HG02938 (cell line): ENCODE data around the gene PCBP1.
"Not testable (repeated sequence)": the region's sequence is repeated elsewhere in the genome, so short reads cannot be mapped to it uniquely, and the experiment has no call there.

Source experiments
- ATAC-seq: cut with Tn5 transposase; IDR thresholded peaks from one replicate; pipeline ENCODE4 v1.9.1; 2021; ENCODE audit warnings: mild to moderate bottlenecking, moderate library complexity; ENCODE audit not compliant: unreplicated experiment

The PCBP1 gene

DNA sequence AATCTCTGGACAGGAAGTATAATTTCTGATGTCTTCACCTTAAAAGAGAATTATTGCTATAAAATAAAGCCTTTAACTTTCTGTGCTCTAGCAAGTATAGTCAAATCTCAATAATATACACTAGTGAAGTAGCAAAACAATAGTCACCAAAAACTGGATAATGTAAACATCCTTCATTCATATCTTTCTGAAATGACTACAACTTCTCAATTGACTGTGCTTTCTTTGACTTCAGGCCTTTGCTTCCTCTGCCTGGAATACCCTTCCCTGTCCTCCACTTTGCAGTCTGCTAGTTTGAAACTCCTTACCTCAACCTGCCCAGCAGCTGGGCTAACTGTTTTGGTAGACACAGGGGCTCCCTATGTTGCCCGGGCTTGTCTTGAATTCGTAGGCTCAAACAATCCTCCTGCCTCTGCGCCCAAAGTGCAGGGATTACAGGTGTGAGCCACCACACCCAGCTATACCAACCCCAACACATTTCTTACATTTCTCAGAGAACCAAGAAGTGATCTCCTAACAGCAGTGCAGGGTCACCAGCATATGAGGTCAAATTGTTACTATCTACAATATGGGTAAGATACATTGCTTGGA, 6.6 kb upstream of the PCBP1 start:
- ATAC-seq, result no peak

DNA sequence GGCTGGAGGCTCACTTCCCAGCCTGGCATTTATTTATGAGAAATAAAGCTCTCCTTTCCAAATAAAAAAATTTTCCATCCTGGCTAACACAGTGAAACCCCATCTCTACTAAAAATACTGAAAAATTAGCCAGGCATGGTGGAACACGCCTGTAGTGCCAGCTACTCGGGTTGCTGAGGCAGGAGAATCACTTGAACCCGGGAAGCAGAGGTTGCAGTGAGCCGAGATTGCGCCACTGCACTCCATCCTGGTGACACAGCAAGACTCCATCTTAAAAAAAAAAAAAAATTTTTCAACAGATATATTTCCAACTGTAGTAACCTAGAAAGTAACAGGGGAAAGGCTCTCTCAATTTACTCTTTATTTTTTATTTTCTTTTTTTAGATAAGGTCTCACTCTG, 6.1 kb upstream of the PCBP1 start:
- ATAC-seq, result no peak

DNA sequence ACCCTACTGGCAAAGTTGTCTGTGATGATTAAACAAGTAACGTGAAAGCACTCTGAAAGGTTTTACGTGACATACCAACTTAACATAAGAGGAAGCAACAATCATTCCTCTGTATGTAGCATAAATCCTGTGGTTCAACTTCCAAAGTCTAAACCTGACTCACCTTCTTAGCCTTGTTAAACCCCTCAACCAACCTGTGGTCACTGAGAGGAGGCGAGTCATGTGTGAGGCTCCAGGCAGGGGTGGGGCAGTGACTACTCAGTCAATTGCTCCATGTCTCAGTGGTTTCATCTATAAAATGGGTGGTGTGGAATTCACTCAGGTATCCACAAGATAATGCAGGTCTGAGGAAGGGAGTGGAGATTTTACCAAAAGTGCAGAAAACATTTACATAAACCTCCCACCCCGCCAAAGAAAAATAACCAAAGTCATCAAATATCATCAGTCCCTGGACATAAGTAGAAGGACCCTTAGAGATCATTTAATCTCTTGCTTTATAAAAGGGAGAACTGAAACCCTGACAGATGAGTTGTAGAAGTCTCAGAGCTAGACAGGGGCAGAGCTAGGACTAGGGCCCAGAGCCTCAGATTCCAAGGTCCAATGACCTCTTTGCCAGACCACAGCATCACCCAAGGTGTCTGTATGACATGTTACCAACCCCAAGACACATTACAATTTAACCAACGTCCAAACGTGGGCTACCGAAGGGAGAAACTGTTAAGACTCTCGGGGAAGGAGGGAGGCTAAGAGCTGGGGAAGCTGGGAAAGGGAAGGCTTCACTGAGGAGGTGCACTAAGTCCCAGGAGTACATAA, 3.7 kb upstream of the PCBP1 start:
- ATAC-seq, result peak; percentile 35

DNA sequence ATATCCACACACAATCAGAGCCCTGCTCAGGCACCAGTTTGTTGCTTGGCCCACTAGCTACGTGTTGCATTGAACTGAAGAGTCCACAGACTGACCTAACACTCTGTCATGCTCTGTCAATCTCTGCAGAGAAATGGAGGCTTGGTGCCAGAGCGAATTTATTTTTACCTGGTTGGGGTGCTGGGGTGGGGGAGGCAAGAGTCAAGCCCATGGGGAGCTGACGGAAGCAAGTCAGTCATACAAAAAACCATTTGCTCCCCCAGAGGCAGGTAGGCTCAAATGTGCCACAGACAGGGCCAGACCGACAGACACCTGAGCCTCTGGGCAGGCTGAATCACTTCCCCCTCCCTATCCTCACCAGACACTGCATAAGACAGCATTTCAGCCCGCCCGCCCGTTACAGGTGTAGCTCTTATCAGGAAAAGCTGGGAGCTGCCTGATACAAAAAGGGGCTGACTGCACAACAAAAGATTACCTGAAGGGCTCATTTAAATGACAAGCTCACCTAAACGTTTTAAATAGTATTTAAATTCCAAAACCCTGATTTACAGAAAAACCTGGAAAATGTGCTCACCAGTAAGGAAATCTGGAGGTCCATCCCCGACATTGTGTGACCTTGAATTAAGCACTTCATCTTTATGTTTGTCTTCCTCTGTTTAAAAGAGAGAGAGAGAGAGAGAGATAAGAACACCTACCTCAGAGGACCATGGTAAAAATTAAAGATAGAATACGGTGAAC, 2.1 kb upstream of the PCBP1 start:
- ATAC-seq, result no peak

DNA sequence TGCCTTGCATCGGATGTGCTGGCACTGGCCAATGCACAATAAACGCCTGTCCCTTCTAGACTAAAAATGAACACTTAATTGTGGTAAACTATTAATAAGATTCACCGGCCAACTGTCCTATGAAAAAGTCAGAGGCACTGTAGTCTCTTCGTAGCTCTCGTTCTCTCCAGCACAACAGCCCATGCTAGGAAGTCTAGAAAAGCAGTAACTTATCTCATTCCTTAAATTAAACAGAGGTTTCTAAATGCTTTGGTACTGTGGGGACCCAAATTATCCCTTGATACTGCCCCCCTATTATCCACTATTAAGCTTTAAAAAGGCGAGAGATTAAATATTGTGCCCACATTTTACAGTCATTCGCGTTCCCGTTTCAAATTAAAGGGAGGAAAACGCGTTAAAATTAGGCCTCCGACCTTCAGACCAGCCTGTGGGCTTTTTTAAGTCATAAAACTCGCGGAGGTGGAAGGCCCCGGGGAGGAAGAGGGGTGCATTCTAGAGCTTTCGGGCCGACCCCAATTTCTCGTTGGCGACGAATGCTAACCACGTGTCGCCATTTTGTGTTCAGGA, 1.5 kb upstream of the PCBP1 start:
- no peak for ATAC-seq

DNA sequence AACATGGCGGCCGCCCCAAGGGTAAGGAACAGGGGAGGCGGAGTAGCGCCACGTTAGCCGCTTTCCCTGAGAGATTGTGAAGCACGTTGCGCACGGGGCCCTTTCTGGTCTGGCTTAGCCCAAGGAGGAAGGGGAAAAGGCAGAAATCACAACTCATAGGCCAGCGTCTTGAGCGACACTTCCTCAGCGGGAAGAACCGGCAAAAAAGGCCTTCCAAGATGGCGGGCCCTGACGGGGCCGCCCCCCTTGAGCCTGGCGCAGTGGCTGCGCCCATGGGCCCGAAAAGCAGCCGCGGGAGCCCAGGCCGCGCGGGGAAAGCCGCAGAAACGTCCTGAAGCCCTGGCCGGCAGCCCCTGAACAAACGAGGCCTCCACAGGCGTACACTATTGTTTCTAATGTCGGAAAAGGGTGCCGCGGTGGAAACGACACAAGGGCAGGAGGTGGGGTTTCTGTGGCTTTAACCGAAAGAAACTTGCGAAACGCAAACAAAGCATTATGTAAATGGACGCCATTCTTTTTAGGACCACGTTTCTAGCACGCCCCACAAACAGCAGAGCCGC, 919 bp upstream of the PCBP1 start:
- ATAC-seq, result peak; percentile 41

DNA sequence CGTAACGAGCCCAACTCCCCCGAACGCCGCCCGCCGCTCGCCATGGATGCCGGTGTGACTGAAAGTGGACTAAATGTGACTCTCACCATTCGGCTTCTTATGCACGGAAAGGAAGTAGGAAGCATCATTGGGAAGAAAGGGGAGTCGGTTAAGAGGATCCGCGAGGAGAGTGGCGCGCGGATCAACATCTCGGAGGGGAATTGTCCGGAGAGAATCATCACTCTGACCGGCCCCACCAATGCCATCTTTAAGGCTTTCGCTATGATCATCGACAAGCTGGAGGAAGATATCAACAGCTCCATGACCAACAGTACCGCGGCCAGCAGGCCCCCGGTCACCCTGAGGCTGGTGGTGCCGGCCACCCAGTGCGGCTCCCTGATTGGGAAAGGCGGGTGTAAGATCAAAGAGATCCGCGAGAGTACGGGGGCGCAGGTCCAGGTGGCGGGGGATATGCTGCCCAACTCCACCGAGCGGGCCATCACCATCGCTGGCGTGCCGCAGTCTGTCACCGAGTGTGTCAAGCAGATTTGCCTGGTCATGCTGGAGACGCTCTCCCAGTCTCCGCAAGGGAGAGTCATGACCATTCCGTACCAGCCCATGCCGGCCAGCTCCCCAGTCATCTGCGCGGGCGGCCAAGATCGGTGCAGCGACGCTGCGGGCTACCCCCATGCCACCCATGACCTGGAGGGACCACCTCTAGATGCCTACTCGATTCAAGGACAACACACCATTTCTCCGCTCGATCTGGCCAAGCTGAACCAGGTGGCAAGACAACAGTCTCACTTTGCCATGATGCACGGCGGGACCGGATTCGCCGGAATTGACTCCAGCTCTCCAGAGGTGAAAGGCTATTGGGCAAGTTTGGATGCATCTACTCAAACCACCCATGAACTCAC, 673 bp downstream of the PCBP1 start:
- ATAC-seq, result no peak

DNA sequence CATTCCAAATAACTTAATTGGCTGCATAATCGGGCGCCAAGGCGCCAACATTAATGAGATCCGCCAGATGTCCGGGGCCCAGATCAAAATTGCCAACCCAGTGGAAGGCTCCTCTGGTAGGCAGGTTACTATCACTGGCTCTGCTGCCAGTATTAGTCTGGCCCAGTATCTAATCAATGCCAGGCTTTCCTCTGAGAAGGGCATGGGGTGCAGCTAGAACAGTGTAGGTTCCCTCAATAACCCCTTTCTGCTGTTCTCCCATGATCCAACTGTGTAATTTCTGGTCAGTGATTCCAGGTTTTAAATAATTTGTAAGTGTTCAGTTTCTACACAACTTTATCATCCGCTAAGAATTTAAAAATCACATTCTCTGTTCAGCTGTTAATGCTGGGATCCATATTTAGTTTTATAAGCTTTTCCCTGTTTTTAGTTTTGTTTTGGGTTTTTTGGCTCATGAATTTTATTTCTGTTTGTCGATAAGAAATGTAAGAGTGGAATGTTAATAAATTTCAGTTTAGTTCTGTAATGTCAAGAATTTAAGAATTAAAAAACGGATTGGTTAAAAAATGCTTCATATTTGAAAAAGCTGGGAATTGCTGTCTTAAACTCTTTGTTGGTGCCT, 1.4 kb downstream of the PCBP1 start:
- ATAC-seq, result no peak

DNA sequence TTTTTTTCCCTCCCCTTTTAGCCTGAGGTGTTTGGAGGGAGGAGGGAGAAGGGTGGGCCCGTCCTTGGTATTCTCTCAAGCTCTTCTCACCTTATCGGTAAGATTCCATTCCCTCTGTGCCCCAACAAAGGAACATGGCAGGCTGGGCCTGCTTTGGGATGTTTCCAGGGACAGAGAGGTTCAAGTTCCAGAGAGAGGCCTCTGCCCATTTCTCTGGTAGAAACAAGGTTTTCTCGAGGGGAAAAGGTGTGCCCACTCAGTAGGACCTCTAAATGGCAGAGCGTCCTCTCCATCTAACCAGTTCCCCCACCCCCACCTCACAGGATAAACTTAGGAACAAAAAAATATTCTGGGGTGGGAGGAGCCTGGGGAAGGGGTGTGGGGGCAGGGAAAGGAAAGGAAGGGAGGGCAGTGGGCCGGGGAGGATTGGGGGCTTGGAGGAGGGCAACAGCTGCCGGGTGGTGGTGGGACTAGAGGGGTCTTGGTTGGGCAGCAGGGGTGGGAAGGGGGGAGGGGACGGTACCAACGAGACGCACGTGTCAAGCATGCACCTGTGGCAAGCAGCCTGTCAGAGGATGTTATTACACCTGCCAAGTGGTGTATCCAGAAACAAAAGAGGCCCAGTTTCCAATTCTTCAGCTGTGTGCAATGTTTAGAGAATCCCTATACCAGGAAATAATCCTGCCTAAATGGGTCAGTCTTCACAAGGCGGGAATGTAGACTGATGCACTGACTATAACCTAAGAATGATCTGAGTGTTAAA, 2.1 kb downstream of the PCBP1 start:
- ATAC-seq, result no peak

DNA sequence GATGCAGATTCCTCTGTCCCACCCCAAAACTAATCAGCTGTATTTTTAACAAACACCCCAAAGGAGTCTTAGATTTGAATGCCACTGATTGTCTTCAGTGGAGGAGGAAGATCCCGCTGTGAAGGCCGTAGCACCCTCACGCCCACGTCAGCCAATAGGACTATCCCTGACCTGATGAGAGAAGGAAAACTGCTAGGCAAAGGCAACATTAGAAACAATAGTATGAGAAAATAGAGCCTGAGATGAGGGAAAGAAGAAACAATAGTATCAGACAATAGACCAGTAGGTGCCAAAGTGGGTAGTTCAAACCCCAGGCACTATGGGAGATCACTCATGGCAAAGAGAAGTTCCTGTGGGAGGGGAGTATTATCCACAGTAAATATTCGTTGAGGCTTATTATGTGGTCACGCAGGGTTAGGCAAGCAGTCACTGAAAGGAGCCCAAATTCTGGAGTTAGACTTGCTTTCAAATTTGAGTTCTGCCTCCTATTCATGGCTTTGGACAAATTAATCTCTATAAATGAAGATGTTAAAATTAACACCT, 2.8 kb downstream of the PCBP1 start:
- ATAC-seq, result no peak

DNA sequence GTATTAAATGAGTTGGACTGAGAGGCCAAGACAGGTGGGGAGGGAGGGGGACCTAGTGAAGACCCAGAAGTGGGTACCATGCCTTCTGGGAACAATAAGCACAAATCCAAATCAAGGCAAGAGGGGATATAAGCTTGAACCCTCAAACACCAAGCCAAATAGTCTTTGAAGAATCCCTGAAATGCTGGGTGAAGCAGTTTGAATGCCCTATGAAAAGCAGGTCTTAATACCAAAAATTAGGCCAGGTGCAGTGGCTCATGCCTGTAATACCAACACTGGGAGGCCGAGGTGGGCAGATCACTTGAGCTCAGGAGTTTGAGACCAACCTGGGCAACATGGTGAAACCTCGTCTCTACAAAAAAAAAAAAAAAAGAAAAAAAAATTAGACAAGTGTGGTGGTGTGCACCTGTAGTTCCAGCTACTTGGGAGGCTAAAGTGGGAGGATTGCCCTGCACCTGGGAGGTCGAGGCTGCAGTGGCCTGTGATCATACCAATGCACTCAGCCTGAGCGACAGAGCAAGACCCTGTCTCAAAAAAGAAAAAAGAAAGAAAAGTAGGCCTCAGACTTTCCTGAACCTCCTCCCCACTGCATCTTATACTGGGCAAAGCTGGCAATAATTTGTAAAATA, 3.5 kb downstream of the PCBP1 start:
- ATAC-seq, result no peak

DNA sequence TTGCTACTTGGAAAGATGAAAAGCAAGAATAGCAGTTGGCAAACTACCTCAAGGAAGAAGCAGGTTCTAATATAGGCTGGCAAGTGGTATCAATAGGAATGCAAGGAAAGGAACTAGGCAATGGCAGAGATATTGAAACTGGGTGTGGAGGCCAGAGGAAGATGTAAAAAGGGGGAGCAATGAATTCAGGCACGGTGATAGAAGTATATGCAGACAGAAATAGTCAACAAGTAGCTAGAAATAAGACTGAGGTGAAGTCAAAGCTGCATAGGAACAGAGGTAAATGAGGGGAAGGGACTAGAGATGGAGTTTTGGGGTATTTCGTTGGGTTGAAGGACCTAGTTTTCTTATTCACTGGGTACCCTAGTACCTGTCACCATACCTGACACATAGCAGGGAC, 4.1 kb downstream of the PCBP1 start:
- no peak for ATAC-seq

DNA sequence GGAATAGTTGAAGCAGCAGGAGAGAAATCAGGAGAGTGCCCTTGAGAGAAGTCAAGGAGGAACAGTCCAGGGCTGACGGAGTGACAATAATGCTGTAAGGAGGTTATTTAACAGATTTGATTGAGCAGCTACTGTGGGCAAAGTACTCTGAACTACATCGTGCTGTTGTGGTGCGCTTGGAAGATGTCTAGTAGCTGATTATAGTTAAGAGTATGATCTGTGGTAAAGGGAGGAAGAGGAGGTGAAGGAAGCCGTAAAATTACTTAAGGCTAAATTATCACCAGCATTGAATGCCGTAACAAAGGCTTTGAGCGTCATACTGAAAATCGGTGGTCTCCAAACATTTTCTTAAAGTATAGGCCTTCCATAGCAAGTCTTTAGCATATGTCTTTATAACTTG, 4.5 kb downstream of the PCBP1 start:
- no peak for ATAC-seq

DNA sequence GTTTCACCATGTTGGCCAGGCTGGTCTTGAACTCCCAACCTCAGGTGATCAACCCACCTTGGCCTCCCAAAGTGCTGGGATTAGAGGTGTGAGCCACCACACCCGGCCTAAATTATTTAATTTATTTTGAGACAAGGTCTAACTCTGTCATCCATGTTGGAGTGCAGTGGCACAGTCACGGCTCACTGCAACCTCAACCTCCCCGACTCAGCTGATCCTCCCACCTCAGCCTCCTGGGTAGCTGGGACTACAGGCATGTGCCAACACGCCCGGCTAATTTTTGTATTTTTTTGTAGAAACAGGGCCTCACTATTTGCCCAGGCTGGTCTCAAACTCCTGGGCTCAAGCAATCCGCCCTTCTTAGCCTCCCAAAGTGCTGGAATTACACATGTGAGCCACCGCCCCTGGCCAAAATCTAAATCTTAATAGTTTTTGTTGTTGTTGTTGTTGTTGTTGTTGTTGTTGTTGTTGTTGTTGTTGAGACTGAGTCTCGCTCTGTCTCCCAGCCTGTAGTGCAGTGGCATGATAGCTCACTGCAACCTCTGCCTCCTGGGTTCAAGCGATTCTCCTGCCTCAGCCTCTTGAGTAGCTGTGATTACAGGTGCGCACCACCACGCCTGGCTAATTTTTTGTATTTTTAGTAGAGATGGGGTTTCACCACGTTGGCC, 5.4 kb downstream of the PCBP1 start:
- not testable (repeated sequence) for ATAC-seq

DNA sequence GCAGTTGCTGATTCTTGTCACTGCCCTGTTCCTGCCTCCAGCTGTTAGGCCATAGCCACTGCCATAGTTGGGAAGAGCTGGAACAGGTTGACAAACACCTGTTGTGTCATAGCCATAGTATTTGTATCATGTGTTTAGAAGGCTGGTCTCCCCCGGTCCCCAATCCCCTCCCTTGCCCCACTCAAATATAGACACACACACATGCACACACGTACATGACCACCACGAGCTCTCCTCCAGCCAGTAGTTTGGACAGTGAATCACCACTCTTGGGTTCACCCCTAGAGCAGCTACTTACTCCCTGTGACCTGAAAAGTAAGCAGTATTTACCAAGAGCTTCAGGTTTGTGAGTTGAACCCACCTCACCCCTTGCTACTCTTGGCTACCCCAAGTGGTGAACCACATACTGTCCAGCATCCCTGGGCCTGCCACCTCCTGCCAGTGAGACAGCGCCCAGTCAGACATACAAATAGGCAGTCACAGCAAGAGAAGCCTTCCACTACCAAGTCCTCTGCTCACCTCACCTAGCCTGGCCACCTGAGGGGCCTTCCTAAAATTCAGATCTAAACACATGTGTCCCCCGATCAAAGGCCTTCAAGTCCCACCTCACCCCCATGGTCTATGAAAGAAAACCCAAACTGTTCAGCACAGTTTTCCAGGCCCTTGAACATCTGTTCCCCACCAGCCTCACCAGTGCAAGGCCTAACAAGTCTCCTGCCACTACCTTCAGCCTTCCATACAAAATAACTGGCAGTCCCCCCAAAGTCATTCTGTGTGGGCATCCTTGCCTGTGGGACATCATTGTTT, 7.1 kb downstream of the PCBP1 start:
- ATAC-seq, result no peak

DNA sequence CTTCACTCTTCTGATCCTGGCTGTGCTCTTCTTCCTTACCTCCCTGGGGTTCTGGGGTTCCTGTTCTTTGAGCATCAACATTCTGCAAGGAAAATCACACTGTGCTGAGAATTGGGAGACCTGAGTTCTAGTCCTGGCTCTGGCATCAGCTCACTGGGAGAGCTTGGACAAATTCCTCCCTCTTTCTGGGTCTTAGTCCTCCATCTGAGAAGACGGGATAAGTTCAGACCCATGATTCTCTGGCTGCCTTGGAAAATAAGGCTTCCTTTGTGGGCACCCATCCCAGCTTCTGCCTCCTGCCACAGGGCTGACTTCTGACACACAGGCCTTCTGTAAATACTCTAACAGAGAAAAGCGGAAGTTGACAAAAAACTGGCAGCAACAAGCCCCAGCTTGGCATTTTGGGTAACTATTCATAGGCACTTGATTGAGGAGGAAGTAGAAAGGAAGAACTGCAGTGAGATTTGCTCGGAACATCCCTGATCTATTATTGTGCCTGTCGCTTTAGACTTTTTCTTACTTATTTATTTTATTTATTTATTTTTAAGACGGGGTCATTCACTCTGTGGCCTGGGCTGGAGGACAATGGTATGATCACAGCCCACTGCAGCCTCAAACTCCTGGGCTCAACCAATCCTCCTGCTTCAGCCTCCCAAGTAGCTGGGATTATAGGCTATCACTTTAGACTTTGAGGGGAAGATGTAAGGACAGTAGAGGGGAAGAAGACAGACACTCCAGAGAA, 7.9 kb downstream of the PCBP1 start:
- ATAC-seq, result peak; percentile 69
